VCaP (cell line): ENCODE measurements around the gene PELI2.
A peak's percentile ranks its signal among the peaks of the same experiment; 100 is the strongest.

Experiments used
- H3K27ac ChIP-seq: fragments of 450-650 bp; 2 replicates; pipeline ENCODE4 v1.5.1; 2017
- CTCF ChIP-seq: fragments of 450-650 bp; conservative IDR thresholded peaks from 2 replicates; pipeline ENCODE4 v1.5.1; 2017; ENCODE audit warnings: mild to moderate bottlenecking, moderate library complexity

The PELI2 gene

GRCh38 chr14:56102941-56103340, 15.3 kb upstream of the PELI2 start:
- H3K27ac ChIP-seq = no peak overlapping the region
- TF ChIP-seq CTCF = no peak

GRCh38 chr14:56107615-56108014, 10.6 kb upstream of the PELI2 start:
- no peak overlapping the region for H3K27ac ChIP-seq
- no peak for TF ChIP-seq CTCF

GRCh38 chr14:56108057-56108456, 10.2 kb upstream of the PELI2 start:
- no peak for TF ChIP-seq CTCF
- no peak overlapping the region for H3K27ac ChIP-seq

- no peak overlapping the region for H3K27ac ChIP-seq
- TF ChIP-seq CTCF = no peak
Measured at GRCh38 chr14:56112781-56113180, 5.4 kb upstream of the PELI2 start.

GRCh38 chr14:56115334-56115870, 2.8 kb upstream of the PELI2 start:
- TF ChIP-seq CTCF = no peak
- no peak overlapping the region for H3K27ac ChIP-seq

- TF ChIP-seq CTCF = no peak
- peak overlapping the region; percentile 96 for H3K27ac ChIP-seq
Measured at GRCh38 chr14:56115976-56116893, 2.0 kb upstream of the PELI2 start.

- TF ChIP-seq CTCF = no peak
- H3K27ac ChIP-seq = peak overlapping the region; percentile 96
Measured at GRCh38 chr14:56118611-56119181, 485 bp downstream of the PELI2 start.
